ENCODE results near the gene TLR2. TPM values are rescaled to one million over a fixed set of nuclear protein-coding genes. Genes with fewer than 3 reads are reported as not detected.
A peak's percentile ranks its signal among the peaks of the same experiment; 100 is the strongest.

The TLR2 gene
- total RNA-seq, 2 experiments from 2014 or later: 0.56 to 1.8 TPM

- DNase-seq (no peak), ATAC-seq (no peak)
- Mint-ChIP-seq H3K9me3 (no peaks in the 10 kb centered on the region), H3K36me3 (ENCODE audit: low read depth) (no peaks in the 10 kb centered on the region), H3K4me3 (no peak overlapping the region), H3K27ac (no peak overlapping the region), H3K4me1 (ENCODE audit: low read depth) (peaks cover 2% of the 10 kb centered on the region), H3K27me3 (no peaks in the 10 kb centered on the region)
- POLR2A ChIA-PET: no interaction called here
- CTCF ChIA-PET: interaction anchor here (0.7 to 1.4 kb wide), 4 partner anchors 14 to 112 kb away, joined by 3 to 5 read pairs (median 3); no protein-coding TSS in a partner anchor
- TF ChIP-seq CTCF (IDR thresholded peaks at IDR 0.05): no peak
- intact Hi-C loops (cut with micrococcal nuclease): no loop called here
Observed at GRCh38 chr4:153747406-153747955, 63.4 kb downstream of the TLR2 start.

GRCh38 chr4:153748378-153748777, 64.3 kb downstream of the TLR2 start:
- no peak overlapping the region for H3K4me3 Mint-ChIP-seq
- no peak overlapping the region for H3K27ac Mint-ChIP-seq
- DNase-seq: no peak
- no peaks in the 10 kb centered on the region for H3K36me3 Mint-ChIP-seq (ENCODE audit: low read depth)
- no peak for ATAC-seq
- no peaks in the 10 kb centered on the region for H3K9me3 Mint-ChIP-seq
- H3K27me3 Mint-ChIP-seq: no peaks in the 10 kb centered on the region
- H3K4me1 Mint-ChIP-seq (ENCODE audit: low read depth): peaks cover 2% of the 10 kb centered on the region
- CTCF ChIA-PET: interaction anchor here (0.9 to 4.0 kb wide), 9 partner anchors 15 to 113 kb away, joined by 3 to 48 read pairs (median 11); no protein-coding TSS in a partner anchor
- TF ChIP-seq CTCF (IDR thresholded peaks at IDR 0.05): no peak
- POLR2A ChIA-PET: no interaction called here
- intact Hi-C loops (cut with micrococcal nuclease): no loop called here

- Mint-ChIP-seq H3K36me3 (ENCODE audit: low read depth) (no peaks in the 10 kb centered on the region), H3K4me3 (no peak overlapping the region), H3K9me3 (peaks cover 2% of the 10 kb centered on the region), H3K27me3 (no peaks in the 10 kb centered on the region), H3K27ac (no peak overlapping the region), H3K4me1 (ENCODE audit: low read depth) (peaks cover 6% of the 10 kb centered on the region)
- intact Hi-C loops (cut with micrococcal nuclease): loop anchor here (10.0 kb wide), 1 partner anchor 406 kb away; the partner anchor contains the start of gene MND1
- POLR2A ChIA-PET: no interaction called here
- DNase-seq (peak; percentile 70), ATAC-seq (peak; percentile 96)
- CTCF ChIA-PET: interaction anchor here (0.6 to 4.0 kb wide), 42 partner anchors 9 to 590 kb away, joined by 3 to 48 read pairs (median 4); no protein-coding TSS in a partner anchor
- peak; percentile 69 for TF ChIP-seq CTCF (IDR thresholded peaks at IDR 0.05)
Observed at GRCh38 chr4:153750197-153750817, 66.2 kb downstream of the TLR2 start.

GRCh38 chr4:153755186-153755585, 71.1 kb downstream of the TLR2 start:
- CTCF ChIA-PET: no interaction called here

More at GRCh38 chr4:153755186-153755585, 71.1 kb downstream of the TLR2 start:
- no peak for DNase-seq
- POLR2A ChIA-PET: no interaction called here
- Mint-ChIP-seq H3K9me3 (peaks cover 2% of the 10 kb centered on the region), H3K27ac (no peak overlapping the region), H3K27me3 (peaks cover 14% of the 10 kb centered on the region), H3K36me3 (ENCODE audit: low read depth) (no peaks in the 10 kb centered on the region), H3K4me3 (no peak overlapping the region), H3K4me1 (ENCODE audit: low read depth) (peaks cover 12% of the 10 kb centered on the region)
- TF ChIP-seq CTCF (IDR thresholded peaks at IDR 0.05): no peak
- no peak for ATAC-seq
- intact Hi-C loops (cut with micrococcal nuclease): loop anchor here (2.0 to 10.0 kb wide), 3 partner anchors 102 to 410 kb away; partner anchors contain the start of gene MND1

Other genes with a start within 250 kb of the TLR2 start
- 10 to 100 TPM; 51.7 to 52.4 TPM for gene TMEM131L, start 217.9 kb upstream of the TLR2 start, total RNA-seq
- gene RNF175, start 75.7 kb downstream of the TLR2 start, total RNA-seq: not detected
- not detected for gene SFRP2, start 104.8 kb downstream of the TLR2 start, total RNA-seq

All from activated CD8-positive, alpha-beta T cell treated with anti-CD3 and anti-CD28 coated beads for 36 hours (primary cell).